HG03342 (cell line): ENCODE results near the gene PPDPF.

ENCODE experiments used
- ATAC-seq: cut with Tn5 transposase; IDR thresholded peaks from one replicate; pipeline ENCODE4 v1.9.1; 2021; ENCODE audit warnings: mild to moderate bottlenecking, moderate library complexity; ENCODE audit not compliant: unreplicated experiment

Gene PPDPF

DNA sequence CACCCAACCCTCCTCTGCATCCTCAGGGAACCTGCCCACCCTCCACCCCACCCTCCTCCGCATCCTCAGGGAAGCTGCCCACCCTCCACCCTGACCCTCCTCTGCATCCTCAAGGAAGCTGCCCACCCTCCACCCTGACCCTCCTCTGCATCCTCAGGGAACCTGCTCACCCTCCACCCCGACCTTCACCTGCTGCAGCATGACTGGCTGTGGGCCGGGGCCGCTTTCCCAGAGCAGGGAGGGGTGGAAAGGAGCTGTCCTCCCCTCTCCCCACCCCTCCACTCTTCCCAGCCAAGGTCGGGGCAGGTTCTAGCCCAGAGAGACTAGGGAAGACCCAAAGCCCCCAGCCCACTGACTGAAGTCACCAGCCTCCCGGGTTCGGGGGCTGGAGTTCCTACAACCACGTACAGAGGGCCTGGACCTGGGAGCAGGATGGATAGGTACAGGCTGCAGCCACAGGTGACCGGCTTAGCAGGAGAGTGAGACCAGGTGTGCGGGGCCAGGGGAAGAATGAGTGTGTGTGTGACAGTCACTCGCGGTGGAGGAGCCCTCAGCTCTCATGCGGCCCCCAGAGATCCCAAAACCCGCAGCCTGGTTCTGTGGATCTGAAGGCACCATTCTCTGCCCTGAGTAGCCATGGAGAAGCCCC is 33.3 kb upstream of the PPDPF start:
- ATAC-seq = no peak

DNA sequence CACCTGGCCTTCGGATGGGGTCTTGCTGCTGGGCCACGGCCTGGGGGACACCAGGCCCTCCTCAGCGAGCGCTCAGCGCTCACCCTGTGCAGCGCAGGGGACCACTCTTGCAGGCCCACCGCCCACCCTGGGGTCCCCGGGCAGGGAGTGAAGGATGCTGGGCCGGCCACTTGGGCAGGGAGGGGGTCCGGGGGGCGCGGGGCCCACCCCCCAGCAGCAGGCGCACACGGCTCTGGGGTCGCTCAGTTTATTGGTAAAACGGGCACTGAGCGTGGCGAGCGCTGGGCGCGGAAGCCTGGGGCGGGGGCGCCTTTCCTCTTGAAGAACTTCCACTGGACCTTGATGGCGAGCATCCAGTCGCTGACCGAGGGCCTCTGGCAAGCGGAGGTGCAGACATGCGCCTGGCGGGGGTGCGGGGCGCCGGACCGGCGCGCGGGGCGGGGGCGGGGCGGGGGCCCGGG is 32.8 kb upstream of the PPDPF start:
- no peak for ATAC-seq

DNA sequence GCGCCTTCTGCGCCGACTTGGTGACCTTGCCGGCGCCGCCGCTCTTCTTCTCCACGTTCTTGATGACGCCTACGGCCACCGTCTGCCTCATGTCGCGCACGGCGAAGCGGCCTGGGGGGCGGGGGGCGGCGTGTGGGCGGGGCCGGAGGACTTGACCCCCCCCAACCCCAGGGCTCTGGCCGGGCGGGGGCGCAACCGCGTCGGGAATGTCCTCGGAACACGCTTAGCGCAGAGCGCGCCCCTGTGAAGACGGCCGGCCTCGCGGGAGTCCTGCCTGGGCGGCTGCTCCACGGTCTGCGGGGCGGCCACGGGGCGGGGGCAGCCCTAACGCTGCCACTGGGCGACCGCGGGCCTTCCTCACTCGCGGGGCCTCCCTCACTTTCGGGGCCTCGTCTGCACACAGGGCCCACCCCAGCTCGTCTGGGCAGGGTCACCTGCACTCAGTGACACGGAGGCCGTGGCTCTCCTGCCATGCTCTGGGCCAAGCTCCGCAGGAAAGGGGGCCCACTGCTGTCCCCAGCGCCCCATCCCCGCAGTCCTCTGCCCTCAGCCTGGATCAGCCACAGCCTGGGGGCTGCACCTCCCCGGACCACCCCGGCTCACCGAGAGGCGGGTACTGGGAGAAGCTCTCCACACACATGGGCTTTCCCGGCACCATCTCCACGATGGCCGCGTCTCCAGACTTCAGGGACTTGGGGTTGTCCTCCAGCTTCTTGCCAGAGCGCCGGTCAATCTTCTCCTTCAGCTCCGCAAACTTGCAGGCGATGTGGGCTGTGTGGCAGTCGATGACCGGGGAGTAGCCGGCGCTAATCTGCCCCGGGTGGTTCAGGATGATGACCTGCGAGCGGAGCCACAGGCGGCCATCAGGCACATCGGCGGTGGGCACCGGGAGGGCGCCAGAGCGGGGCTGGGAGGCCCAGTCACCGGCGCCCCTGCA is 32.0 kb upstream of the PPDPF start:
- no peak for ATAC-seq

DNA sequence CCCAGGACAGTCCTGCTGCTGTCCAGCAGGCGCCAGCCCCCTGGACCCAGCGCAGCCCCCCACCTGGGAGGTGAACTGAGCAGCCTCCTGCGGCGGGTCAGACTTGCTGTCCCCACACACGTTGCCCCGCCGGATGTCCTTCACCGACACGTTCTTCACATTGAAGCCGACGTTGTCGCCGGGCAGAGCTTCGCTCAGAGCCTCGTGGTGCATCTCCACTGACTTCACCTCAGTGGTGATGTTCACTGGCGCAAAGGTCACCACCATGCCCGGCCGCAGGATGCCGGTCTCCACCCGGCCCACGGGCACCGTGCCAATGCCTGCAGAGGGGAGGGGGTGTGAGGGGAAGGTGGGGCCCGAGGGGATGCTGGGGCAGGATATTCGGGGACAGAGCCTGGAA is 30.1 kb upstream of the PPDPF start:
- no peak for ATAC-seq

DNA sequence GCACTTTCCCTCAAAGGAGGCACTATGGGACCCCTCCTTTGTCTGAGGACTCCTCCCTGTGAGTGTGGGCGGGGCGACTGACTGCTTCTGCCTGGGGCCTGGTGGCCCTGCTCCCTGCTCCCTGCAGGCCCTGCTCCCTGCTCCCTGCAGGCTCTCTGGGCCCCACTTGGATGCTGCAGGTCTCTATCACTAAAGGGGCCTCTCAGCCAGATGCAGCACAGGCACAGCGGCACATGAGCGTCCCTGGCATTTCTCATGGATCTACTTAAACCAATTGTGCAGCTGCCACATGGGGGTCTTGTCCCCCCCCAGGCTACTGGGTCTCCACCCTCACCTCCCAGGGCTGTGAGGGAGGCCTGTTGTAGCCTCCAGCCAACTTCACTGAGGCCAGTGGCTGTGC is 29.5 kb upstream of the PPDPF start:
- no peak for ATAC-seq

DNA sequence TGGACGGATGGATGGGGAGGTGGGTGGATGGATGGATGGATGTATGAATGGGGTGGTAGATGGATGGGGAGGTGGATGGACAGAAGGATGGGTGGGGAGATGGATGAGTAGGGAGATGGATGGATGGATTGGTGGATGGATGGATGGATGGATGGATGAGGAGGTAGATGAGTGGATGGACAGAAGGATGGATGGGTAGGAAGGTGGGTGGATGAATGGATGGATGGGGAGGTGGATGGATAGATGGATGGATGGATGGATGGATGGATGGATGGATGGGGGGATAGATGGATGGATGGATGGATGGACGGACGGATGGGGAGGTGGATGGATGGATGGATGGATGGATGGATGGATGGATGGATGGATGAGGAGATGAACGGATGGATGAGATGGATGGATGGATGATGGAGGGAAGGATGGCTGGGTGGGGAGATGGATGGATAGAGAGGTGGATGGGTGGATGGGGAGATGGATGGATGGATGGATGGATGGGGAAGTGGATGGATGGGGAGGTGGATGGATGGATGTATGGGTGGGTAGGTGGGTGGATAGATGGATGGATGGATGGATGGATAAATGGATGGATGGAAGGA is 28.8 kb upstream of the PPDPF start:
- ATAC-seq = no peak

DNA sequence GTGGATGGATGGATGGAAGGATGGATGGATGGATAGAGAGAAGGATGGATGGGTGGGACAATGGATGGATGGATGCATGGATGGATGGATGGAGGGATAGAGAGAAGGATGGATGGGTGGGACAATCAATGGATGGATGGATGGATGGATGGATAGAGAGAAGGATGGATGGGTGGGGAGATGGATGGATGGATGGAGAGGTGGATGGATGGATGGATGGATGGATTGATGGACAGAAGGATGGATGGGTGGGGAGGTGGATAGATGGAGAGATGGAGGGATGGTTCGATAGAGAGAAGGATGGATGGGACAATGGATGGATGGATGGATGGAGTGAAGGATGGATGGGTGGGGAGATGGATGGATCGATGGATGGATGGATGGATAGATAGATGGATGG is 28.0 kb upstream of the PPDPF start:
- no peak for ATAC-seq

DNA sequence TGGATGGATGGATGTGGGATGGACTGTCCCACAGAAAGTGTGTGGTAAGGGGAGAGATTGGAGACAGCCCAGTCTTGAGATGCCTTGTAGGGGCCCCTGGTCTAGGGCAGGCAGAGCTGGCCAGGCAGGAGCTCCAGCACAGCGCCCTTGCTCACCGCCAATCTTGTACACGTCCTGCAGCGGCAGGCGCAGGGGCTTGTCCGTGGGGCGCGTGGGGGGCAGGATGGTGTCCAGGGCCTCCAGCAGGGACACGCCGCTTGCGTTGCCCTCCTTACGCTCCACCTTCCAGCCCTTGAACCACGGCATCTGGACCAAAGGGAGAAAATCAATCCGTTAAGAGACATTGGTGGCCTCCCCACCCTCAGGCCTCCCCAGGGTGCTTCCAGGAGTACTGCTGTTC is 27.6 kb upstream of the PPDPF start:
- ATAC-seq = no peak

DNA sequence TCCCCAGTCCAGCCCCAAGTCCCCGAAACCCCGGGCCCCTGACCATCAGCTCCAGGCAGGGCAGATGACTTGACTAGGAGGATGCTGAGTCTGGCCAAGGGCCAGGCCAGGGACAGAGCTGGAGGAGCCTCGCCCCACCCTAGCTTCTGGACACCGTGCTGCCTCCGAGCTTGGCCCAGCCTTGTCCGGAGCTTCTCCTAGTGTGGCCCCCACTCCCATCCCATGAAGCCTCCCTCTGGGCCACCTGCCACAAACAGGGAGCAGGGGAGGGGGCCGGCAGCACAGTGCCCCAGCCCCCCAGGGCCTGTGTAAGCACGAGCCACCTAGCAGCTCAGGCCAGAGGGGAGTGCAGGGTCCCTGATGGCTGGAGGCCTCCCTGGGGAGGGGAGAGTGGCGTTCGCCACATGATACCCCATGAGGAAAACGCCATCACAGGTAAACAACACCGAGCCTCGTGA is 27.0 kb upstream of the PPDPF start:
- no peak for ATAC-seq

DNA sequence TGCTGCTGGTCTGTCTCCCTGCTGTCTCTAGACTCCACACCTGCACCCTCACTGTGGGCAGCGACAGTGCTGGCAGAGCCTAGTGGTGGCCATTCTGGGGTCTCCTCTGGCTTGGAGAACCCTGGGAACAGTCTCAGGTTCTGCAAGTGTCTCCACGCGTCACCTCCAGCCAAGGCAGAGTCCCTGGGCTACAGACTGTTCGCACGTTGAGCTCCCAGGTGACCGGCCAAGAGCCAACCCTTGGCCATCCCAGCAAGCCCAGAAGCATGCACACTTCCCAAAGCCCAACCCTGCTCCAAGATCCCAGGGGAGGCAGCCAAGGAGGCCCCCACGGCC is 26.5 kb upstream of the PPDPF start:
- no peak for ATAC-seq

DNA sequence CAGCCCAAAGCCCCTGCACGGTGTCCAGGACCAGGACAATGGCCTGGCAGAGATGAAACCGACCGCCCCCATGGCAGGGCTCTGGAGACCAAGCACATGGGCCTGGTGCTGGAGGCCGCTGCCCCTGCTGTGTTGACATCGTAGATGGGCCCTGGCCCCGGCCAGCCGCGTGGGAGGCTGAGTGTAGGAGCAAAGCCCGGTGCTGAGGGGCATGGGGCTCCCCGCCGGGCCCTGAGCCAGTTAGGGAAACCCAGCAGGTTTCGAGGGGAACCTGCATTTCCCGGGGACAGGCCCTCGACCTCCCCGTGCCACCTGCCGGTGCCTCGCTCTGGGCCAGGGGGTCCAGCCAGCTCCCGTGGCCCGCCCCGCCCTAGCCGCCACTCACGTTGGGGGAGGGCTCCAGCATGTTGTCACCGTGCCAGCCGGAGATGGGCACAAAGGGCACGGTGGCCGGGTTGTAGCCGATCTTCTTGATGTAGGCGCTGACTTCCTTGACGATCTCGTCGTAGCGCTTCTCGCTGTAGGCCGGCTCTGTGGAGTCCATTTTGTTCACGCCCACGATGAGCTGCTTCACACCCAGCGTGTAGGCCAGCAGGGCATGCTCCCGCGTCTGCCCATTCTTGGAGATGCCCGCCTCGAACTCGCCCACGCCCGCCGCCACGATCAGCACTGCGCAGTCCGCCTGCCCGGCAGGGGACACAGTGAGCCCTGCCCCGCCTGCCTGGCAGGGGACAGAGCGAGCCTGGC is 26.0 kb upstream of the PPDPF start:
- no peak for ATAC-seq

DNA sequence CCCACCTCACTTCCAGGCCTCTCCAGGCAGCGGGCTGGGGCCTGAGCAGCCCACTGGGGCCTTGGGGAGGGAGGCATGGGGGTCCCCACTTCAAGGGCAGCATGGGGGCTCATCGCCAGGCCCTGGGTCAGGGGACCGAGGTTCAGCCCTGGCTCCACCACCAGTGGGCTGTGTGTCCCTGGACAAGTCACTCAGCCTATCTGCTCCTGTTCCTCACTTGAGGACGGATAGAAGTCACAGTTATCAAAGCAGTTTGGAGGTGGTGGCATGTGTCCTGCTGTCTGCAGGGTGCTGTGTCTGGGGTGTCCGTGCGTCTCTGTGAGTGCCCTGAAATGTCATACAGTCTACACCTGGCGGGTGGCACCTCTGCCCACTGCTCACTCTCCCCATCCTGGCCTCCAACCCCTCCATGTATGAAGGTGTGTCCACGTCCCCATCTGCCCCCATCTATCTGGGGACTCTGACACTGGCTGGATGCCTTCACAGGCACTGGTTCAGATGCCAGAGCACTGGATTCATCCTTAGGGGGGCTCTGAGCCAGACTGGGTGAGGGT is 25.3 kb upstream of the PPDPF start:
- ATAC-seq = no peak

DNA sequence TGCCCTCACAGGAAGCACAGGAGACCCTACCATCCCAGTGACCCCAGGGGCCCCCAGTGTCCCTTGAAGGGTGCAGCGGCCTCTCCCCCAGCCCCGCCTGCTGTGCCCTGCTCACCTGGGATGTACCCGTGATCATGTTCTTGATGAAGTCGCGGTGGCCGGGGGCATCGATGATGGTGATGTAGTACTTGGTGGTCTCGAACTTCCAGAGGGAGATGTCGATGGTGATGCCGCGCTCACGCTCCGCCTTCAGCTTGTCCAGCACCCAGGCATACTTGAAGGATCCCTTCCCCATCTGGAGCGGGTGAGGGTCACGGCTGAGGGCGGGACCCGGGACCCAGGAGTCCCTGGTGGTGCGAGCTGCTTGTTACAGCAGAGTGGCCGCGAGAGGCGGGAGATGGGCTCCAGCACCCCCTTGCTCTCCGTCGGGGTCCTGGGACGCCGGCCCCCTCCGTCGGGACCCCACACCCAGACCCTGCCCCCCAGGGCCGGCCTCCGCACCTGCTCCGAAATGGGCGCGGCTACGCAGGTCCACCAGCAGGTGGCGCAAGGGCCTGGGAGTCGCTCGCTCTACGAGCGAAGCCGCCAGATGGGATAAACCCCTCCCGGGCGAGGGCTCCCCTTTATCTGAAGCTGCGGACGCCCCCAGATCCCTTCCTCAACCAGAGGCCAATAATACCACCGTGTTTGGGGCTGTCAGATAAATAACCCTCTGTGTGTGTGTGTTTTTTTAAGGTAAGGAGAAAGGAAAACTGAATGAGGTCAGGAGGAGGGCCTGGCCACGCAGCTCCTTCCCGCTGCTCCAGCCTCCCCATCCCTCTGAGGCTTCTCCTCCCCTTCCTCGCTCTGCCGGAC is 24.6 kb upstream of the PPDPF start:
- no peak for ATAC-seq

DNA sequence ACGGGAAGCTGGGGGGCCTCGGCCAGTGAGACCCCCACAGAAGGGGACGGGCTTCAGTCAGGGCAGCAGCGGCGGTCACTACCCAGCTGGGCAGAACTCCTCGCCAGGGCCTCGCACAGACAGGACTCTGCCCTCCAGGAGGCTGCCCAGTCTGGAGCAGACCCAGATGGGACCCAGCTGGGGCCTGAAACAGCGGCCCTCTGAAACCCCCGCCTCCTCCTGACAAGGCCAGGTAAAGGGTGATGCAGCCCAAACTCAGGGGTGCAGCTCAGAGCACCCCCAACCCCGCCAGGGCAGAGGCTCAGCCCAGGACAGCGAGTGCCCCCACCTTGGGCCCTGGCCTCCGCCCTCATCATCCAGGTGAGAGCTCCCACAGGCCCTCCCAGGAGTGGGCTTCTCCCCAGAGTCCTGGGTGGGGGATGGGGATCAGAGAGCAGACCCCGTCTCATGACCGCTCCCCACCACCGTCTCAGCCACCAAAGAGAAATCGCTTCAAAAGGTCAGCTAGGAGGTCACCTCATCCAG is 23.9 kb upstream of the PPDPF start:
- no peak for ATAC-seq

DNA sequence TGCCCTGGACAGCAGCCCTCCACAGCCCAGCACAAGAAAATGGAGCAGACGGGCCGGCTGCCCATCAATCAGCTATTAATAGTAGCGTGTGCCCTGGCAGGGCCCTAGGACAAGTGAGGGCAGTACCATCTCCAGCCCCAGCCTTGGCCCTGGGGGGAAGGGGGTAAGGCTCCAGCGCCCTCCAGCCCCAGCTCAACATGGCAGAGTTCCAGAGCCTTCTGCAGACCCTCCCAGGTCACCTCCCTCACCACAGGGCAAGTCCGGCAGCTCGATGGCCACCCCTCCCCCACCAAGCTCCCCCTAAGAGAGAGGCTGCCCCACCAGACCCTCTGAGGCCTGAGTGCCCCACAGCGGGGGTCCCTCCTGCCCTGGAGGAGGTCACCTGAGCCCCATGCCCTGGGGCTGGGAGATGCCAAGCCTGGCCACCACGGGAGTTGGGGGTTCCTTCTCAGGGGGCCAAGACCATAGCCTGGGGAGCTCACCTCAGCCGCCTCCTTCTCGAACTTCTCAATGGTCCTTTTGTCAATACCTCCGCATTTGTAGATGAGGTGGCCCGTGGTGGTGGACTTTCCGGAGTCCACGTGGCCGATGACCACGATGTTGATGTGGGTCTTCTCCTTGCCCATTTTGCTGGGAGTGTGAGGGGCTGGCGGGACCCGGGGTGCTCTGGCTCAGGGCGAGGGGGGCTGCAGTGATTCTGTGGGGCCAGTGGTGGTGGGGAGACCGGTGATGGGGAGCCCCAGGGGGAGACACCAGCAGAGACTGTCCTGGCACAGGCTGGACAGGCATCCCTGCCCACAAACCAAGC is 23.2 kb upstream of the PPDPF start:
- ATAC-seq = no peak

DNA sequence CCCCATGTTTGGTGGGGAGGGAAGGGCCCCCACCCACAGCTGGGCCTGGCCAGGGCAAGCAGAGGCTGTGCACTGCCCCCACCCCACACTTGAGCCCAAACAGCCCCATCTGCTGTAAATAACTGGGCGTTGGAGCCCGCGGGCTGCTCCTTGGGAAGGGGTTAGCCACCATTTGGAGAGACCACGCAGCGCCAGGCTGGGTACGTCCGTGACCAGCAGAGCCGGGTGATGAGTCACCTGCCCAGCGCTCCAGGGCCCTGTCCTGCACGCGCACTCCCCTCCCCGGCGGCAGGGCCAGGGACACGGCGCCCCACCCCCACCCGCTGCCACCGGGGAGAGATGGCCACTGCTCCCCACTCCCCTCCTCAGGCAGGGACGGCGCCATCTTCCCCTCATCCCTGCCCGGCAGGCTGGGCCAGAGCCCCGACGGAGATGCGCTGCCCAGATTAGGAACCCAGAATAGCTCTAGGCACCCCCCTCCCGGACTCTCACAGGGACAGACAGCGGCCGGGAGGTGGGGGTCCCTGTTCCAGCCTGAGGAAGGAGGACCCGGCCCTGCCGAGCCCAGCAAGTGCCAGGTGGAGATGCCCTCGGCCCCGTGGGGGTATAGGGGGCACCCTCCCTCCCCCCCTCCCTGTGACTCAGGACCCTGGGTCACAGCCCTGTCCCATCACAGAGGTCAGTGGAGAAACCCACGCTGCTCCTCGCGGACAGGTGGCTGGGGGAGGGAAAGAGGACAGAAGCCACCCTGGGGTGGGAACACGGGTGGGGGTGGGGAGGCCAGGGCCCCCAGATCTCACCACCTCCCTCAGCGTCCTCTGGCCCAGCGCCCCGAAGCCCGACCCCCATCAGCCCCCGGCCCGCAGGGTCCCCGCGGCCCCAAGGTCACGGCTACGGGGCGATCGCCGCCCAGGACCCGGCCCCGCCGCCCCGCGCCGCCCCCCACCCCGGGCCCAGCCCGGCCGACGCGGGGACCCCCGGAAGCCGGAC is 22.3 kb upstream of the PPDPF start:
- ATAC-seq = no peak

DNA sequence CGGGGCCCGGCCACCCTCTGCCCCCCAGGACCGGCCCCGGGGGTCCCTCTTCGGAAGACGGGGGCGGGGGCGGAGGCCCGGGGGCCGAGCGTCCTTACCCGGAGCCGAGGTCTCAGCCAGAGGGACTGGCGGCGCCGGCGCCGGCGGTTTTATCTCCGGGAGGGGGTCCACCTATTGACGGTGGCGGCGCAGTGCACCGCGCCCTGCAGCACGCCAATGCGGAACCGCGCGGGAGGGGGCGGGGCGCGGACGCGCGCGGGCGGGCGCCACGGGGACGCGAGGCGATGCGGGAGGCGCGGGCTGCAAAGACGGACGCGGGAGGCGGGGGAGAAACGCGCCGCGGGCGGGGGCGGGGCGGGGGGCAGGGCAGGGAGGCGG is 21.6 kb upstream of the PPDPF start, which contains the start of gene EEF1A2:
Gene EEF1A2, minus strand, starts transcription at position 124 of the 378 bp plus-strand sequence. CDS start 1,320 bp downstream, outside the sequence.
- ATAC-seq = no peak
